Smooth muscle cell (in vitro differentiated cells): Measurements from ENCODE around the gene NPTX2. TPM values are rescaled to one million over a fixed set of nuclear protein-coding genes. Genes with fewer than 3 reads are reported as not detected.

ENCODE experiments used
- DNase-seq: peaks from one replicate; lab custom pipeline; 2025; ENCODE audit not compliant: unreplicated experiment; lab: John Stamatoyannopoulos, UW
- H2AFZ ChIP-seq: fragments of 200-600 bp; sonication (generic); 2 replicates; pipeline ENCODE4 v1.6.0; 2016; ENCODE audit warnings: antibody characterized with exemption, low read depth, mild to moderate bottlenecking
- H3F3A ChIP-seq: fragments of 200-600 bp; sonication (generic); 2 replicates; pipeline ENCODE4 v1.6.0; 2017; ENCODE audit warnings: antibody characterized with exemption, low read depth
- H3K27ac ChIP-seq: fragments of 200-600 bp; sonication (generic); 2 replicates; pipeline ENCODE4 v1.5.1; 2016; ENCODE audit warnings: low read depth, mild to moderate bottlenecking
- H3K27me3 ChIP-seq: fragments of 200-600 bp; sonication (generic); 2 replicates; pipeline ENCODE4 v1.6.1; 2016; ENCODE audit warnings: low read depth, mild to moderate bottlenecking
- H3K36me3 ChIP-seq: fragments of 200-600 bp; sonication (generic); 2 replicates; pipeline ENCODE4 v1.5.1; 2016; ENCODE audit warnings: low read depth
- H3K4me1 ChIP-seq: fragments of 200-600 bp; sonication (generic); 2 replicates; pipeline ENCODE4 v1.5.1; 2016; ENCODE audit warnings: low read depth
- H3K4me2 ChIP-seq: fragments of 200-600 bp; sonication (generic); 2 replicates; pipeline ENCODE4 v1.6.0; 2016; ENCODE audit warnings: mild to moderate bottlenecking
- H3K4me3 ChIP-seq: fragments of 200-600 bp; sonication (generic); 2 replicates; pipeline ENCODE4 v1.5.1; 2016; ENCODE audit warnings: mild to moderate bottlenecking
- H3K79me2 ChIP-seq: fragments of 200-600 bp; sonication (generic); 2 replicates; pipeline ENCODE4 v1.6.0; 2016; ENCODE audit warnings: low read depth, mild to moderate bottlenecking
- H3K9ac ChIP-seq: fragments of 200-600 bp; sonication (generic); 2 replicates; pipeline ENCODE4 v1.6.0; 2016; ENCODE audit warnings: low read depth
- H3K9me3 ChIP-seq: fragments of 200-600 bp; sonication (generic); replicated peaks from 2 replicates; pipeline ENCODE4 v1.5.1; 2016; ENCODE audit warnings: low read depth
- H4K20me1 ChIP-seq: fragments of 200-600 bp; sonication (generic); 2 replicates; pipeline ENCODE4 v1.6.0; 2016; ENCODE audit warnings: low read depth
- WGBS: methylation state at CpG from one replicate; pipeline ENCODE4 v1.1.7; 2016; ENCODE audit warnings: low lambda C conversion rate; 5-methylcytosine and 5-hydroxymethylcytosine counted together
- polyA plus RNA-seq: library from polyadenylated mRNA; unstranded; fragments of >200 nt; fragmentation: Nextera tagmentation; extraction: Ambion mirVana; gene quantifications from 2 replicates; pipeline ENCODE4 v1.2.1, GENCODE V29; 2016
- total RNA-seq: library from RNA; depleted of rRNA; stranded (reverse); fragments of >200 nt; gene quantifications from 2 replicates; pipeline ENCODE4 v1.2.3, GENCODE V29; 2014
- TF ChIP-seq, protein P1 (sequence below): fragments of 200-600 bp; sonication (generic); IDR thresholded peaks from 2 replicates; pipeline ENCODE4 v1.5.1; 2017; ENCODE audit warnings: borderline replicate concordance, mild to moderate bottlenecking, antibody characterized with exemption; ENCODE audit not compliant: insufficient read depth, poor library complexity, severe bottlenecking

The NPTX2 gene
- total and polyA plus RNA-seq, 2 experiments from 2014 or later = 13.8 to 28.6 TPM

DNA sequence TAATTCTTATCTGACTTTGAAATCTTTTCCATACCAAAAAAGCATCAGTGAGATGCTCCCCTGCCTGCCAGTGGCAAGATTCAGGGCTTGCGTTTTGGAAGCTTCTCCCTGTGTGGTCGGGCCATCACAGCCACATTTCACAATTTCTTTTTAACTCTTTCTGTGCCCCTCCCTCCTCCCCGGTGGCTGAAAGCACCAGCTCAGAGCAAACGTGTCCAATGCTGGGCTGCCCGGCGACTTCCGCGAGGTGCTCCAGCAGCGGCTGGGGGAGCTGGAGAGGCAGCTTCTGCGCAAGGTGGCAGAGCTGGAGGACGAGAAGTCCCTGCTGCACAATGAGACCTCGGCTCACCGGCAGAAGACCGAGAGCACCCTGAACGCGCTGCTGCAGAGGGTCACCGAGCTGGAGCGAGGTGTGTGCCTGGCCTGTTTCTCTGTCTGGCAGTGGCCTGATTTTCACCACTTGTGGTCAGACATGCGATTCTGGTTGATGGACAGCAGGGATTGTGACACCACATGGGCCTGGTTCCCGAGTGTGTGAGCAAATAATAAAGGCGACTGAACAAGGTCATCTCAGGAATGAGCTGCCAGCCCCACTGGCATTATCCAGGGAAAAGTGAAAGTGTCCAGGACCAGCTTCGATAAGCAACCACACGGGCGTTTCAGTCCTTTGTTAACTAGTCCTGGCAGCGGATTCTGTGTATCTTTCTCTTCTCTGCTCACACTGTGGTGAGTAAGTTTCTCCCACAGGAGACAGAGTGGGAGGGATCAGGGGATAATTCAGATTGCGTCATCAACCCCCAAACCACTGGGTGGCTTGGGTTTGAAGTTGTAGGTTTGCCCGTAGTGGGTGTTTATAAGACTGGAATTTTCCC is 2.6 kb downstream of the NPTX2 start:
- no peaks in the 10 kb centered on the region for H3K9me3 ChIP-seq
- no peaks in the 10 kb centered on the region for H3K36me3 ChIP-seq
- peaks cover 13% of the 10 kb centered on the region for H3K4me1 ChIP-seq
- H3F3A ChIP-seq = no peaks in the 10 kb centered on the region
- H3K9ac ChIP-seq = no peak overlapping the region
- no peaks in the 10 kb centered on the region for H3K79me2 ChIP-seq
- TF ChIP-seq, protein P1, sequence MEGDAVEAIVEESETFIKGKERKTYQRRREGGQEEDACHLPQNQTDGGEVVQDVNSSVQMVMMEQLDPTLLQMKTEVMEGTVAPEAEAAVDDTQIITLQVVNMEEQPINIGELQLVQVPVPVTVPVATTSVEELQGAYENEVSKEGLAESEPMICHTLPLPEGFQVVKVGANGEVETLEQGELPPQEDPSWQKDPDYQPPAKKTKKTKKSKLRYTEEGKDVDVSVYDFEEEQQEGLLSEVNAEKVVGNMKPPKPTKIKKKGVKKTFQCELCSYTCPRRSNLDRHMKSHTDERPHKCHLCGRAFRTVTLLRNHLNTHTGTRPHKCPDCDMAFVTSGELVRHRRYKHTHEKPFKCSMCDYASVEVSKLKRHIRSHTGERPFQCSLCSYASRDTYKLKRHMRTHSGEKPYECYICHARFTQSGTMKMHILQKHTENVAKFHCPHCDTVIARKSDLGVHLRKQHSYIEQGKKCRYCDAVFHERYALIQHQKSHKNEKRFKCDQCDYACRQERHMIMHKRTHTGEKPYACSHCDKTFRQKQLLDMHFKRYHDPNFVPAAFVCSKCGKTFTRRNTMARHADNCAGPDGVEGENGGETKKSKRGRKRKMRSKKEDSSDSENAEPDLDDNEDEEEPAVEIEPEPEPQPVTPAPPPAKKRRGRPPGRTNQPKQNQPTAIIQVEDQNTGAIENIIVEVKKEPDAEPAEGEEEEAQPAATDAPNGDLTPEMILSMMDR = no peak
- H3K27ac ChIP-seq = peak overlapping the region; percentile 31
- DNase-seq = no peak
- H2AFZ ChIP-seq = no peak overlapping the region
- no peaks in the 10 kb centered on the region for H4K20me1 ChIP-seq
- WGBS = 41% methylated on average over 27 of the region's 27 CpGs
- H3K4me2 ChIP-seq = peak overlapping the region; percentile 85
- H3K27me3 ChIP-seq = peaks cover 54% of the 10 kb centered on the region
- H3K4me3 ChIP-seq = peak overlapping the region; percentile 11

DNA sequence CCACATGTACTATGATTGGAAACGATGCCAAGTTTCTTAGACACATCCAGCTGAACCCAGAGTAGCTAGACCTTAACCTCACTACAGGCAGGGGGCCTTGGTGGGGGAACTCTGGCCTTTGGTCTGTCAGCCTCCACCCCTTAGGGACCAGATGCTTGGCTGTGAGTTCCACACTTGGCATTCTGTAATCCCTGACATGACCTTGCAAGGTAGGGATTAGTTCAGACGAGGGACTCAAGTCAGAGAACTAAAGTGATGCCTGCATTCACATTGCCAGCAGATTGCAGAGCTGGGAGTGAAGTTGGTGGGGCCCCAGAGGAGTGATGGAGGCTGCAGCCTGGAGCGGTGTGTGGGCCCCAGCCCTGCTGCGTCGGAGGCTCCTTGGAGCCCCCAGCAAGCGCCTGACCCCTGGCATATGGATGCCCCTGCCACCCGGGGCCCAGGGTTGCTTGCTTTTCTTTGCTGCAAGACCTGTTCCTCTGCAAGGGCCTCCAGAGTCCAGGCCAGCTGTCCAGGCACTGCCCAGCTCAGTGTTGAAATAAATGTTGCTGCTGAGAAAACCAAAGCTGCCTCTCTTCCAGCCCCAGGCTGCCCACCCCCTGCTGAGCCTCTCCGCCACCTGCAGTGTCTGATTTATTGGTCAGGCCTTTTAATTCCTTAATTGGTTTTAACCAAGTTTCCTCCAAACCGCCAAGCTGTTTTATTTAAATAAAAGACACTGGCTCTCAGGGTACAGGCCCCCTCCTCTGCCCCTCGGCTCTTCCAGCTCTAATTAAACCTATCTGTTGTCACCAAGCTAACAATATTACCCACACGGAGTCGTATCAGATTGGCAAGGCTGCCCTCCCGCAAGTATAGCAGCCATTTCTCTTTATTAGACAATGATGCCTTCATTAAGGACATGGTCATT is 4.7 kb downstream of the NPTX2 start:
- 86% methylated on average over 13 of the region's 13 CpGs for WGBS
- no peak overlapping the region for H3K9ac ChIP-seq

DNA sequence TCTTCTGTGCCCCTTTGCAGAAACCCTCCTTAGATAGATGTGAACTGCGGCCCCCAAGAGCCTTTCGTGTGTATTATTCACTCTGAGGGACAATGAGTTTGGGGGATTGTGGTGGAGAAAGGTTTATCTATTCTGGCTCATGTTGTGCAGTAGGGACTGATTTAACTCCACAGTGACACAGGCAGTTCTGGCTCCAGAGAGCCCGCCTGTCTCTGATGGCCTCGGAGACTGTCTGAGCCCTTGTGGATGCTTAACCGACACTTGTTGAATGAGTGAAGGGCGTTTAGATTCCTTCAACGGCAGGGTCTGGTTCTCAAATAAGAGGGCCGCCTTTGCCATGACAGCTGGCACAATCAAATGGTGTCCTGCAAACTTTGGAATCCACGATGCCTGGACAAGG is 5.8 kb downstream of the NPTX2 start:
- WGBS = 87% methylated on average over 9 of the region's 9 CpGs
- Histone ChIP-seq H3K36me3 (no peaks in the 10 kb centered on the region), H3K9me3 (no peaks in the 10 kb centered on the region), H3K4me2 (no peak overlapping the region), H4K20me1 (no peaks in the 10 kb centered on the region), H3K27ac (no peak overlapping the region), H3K79me2 (no peaks in the 10 kb centered on the region), H3K9ac (no peak overlapping the region), H2AFZ (no peak overlapping the region), H3K4me3 (no peak overlapping the region), H3K4me1 (peaks cover 13% of the 10 kb centered on the region), H3K27me3 (peaks cover 25% of the 10 kb centered on the region), H3F3A (no peaks in the 10 kb centered on the region)
- no peak for DNase-seq
- TF ChIP-seq, protein P1 = no peak

More for the DNA sequence above, 4.7 kb downstream of the NPTX2 start:
- no peak overlapping the region for H3K4me3 ChIP-seq
- H3K4me2 ChIP-seq = no peak overlapping the region
- no peaks in the 10 kb centered on the region for H3K79me2 ChIP-seq
- H3K27ac ChIP-seq = no peak overlapping the region
- no peak overlapping the region for H2AFZ ChIP-seq
- no peaks in the 10 kb centered on the region for H4K20me1 ChIP-seq
- H3F3A ChIP-seq = no peaks in the 10 kb centered on the region
- H3K4me1 ChIP-seq = peaks cover 13% of the 10 kb centered on the region
- H3K27me3 ChIP-seq = peaks cover 34% of the 10 kb centered on the region
- TF ChIP-seq, protein P1 = no peak
- no peaks in the 10 kb centered on the region for H3K36me3 ChIP-seq
- H3K9me3 ChIP-seq = no peaks in the 10 kb centered on the region
- DNase-seq = no peak
